HG03280 (cell line): ENCODE data around the gene AACS.
"Not testable (repeated sequence)": the region's sequence is repeated elsewhere in the genome, so short reads cannot be mapped to it uniquely, and the experiment has no call there.

Experiments
- ATAC-seq: cut with Tn5 transposase; IDR thresholded peaks from one replicate; pipeline ENCODE4 v1.9.1; 2021; ENCODE audit warnings: mild to moderate bottlenecking, moderate library complexity; ENCODE audit not compliant: unreplicated experiment

Gene AACS

DNA sequence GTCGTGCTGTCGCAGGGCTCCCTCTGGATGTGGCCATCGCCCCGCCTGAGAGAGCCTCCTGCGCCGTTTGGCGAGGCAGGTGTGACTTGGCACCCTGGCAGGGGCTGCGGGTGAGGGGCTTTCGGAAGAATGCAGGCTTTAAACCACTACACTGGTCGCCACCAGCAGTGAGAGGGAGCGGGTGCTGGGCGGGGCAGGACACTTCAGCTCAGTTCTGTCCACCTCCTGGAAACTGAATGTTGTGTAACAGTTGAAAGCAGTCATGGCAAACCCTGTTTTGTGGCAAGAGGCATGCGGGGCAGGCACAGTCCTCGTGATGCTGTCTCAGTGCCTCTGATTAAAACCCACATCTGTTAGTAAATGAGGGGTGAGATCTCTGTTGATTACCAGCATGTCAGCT is 55.9 kb downstream of the AACS start:
- ATAC-seq: no peak

DNA sequence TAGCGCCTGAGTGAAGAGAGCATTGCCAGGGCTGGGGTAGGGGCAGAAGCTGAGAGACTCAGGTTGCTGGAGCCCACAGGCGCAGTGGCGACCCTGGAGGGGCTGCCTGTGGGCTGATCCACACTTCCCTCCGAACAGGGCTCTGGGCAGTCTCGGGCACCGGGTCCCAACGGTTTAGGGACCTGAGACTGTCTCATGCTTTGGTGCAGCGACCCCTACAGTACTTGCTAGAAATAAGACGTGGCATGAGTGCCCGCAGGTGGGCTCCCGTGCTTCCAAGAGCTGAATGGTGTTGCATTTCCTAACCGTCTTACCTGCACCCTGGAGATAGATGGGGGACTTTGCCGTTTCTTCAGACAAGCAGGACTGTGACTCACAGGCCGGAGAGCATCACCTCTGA is 57.4 kb downstream of the AACS start:
- ATAC-seq: no peak

DNA sequence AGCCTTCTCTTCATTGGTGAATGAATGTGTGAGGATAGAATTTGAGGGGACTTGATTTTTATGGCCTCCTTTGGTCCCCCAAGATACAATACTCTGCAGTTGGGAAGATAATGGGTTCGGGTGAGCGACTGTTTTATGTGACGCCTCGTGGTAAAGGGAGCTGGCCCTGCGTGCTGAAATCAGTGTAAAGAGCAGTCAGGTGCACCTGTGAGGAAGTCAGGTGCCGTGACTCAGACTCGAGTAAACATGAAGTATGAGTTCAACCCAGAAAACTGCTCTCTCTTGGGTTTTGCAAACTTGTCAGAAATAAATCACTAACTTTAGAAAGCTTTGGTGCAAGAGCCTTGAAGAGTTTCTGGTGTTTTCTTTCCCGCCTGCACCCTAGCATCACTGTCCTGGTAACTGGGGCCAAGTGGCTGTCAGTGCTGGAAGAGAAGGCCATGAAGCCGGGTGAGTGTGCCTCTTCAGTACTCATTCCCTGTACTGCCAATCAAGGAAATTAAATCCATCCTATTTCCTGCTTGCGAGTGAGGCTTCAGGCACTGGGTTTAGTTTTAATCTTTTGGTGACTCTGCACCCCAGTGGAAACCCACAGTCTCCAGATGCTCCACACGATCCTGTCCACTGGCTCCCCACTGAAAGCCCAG is 59.2 kb downstream of the AACS start:
- no peak for ATAC-seq

DNA sequence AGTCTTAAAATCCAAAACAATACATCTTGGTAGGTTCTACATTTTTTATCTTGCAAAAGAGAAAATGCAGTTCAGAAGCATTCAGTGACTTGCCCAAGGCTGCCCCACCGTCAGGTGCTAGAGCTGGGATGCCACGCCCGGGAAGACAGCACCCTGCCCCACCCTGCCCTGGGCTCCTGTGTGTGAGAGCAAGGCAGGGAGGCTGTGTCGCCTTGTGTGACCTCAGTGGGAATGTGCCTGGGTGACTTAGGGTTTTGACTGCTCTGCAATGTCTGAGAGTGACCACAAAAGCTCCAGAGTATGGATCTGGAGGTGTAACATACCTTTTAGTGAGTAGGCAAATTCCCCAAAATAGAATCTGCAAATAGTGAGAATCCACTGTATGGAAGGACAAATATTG is 60.0 kb downstream of the AACS start:
- no peak for ATAC-seq

DNA sequence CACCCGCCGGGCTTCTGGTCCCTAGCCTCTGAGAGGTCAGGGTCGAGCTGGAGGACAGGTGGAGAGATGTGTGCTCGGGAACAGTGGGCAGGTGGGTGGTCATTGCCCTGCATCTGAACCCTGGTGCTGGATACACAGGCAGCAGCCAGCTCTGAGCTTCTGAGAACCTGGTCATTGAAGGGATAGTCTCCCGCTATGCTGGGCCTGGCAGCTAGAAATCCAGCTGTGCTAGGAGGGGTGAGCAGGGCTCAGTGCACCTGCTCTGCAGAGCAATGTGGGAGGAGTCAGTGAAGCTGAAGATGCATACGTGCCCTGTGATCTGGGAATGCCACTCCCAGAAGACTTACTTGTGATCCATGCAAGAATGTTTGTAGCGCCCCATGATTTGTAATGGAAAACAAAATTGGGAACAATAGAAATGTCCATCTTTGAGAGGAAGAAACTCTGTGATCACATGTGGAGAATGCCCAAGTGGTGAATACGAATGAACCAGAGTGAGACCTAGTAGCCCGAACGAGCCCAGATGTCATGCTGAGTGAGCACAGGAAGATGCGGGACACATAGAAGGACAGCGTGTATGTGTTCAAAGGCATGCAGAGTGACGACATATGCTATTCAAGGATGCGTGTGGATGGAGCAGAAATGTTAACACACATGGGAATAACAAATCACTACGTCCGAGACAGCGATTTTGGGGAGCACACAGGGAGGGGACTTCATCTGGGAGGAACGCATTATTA is 63.4 kb downstream of the AACS start:
- ATAC-seq: no peak

DNA sequence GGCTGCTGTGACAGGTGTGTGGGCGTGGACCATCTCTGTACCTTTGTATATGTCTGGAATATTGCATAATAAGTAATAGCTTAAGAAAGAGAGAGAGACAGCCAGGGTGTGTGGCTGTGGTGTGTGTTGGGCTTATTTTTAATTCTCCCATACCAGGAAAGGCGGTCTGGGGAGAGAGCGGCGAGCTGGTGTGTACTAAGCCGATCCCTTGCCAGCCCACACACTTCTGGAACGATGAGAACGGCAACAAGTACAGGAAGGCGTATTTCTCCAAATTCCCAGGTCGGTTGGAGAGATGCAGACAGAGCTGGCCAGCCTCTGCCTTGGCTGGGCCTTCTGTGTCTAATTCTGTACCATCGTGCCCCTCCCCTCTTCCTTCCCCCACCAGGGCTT is 63.9 kb downstream of the AACS start:
- ATAC-seq: no peak

DNA sequence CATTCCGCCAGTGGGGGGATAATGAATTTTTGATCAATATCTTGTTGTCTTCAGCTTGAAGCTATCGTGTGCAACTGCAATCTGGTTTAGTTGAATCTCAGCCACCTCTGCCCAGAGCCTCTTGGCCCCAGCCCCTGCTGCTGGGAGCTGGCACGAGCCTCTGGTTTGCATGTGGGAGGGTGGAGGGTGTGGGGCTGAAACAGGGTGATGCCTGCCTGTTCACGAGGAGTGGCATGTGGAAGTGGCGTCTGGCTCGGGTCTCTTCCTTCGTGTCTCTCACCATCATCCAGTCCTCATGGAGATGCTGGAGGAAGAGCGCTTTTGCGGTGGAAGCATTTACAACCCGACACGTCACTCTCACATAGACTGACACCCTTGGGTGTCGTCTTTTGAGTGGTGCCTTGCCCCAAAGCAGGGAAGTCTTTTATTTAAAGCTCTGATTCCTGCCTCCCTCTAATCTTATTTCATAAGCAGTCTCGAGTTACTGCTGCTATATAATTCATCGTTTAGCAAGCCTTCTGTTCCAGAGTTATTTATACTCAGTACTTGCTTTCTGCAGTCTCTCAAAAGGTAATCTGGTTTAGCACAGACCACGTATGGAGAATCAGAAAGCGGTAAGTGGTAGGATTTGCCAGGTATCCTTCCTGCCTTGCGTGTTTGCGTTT is 64.5 kb downstream of the AACS start:
- ATAC-seq: no peak

DNA sequence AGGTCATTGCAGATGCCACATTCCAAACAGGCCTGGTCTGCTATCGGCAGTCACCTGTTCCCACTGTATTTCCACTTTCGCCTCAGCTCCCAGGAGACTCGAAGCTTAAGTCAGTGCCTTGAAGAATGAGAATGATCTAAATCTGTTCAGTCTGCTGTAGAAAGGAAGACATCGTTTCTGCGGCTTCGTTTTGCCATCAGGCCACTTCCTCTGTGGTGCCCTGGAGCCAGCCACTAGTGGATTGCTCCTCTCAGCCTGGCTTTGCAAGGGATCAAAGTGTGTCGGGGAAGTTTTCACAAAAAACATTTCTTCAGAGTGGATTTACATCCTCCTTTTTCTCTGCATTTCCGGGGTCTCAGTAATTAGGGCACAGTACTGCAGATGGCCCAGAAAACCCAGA is 66.7 kb downstream of the AACS start:
- ATAC-seq: no peak

DNA sequence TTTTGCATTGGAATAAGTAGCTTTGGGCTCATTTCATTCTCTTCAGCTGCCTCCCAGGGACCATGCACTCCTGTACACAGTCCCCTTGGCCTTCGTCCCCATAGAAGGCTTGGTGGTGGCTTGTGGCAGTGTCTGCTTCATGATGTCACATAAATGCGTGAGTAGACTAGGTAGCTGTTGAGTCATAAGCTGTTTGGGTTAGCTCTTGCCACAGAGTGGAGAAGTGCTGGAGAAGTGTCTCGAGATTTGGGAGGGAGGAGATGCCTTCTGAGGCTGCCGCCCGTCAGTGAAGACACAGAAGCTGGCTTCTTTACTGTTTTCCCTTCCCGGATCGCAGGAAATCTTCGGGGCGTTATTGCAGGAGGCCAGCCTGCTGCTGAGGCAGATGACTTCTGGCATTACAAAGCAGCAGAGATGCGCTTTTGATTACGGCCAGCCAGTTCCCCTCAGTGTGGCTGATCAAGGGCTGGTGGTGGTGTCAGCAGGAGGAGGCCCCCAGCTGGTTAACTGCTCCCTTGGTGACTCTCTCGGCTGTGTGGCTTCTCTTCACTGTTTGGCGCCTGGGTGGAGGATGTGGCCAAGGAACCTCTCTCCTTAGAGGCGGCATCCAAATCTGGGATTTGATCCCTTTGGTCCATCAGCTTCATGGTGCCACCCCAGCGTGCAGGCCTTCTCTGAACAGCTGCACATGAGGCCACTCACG is 67.6 kb downstream of the AACS start:
- no peak for ATAC-seq

DNA sequence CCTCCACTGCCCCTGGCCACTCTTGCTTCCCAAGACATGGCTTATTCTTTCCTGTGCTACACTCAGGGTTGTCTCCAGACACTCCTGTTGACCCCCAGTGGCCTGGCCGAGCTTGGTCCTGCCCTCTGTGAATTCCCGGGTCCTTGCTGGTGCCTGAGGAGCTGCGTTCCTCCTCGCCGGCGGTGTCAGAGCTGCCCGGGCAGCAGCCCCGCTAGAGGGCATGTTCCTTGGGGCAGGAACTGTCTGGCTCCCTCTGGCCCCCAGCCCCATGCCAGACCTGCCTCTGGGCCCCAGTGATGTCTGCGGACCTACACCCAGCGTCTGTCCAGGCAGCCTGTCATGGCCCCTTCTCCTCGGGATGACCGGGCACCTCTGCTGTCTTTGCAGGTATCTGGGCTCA is 68.4 kb downstream of the AACS start:
- no peak for ATAC-seq

DNA sequence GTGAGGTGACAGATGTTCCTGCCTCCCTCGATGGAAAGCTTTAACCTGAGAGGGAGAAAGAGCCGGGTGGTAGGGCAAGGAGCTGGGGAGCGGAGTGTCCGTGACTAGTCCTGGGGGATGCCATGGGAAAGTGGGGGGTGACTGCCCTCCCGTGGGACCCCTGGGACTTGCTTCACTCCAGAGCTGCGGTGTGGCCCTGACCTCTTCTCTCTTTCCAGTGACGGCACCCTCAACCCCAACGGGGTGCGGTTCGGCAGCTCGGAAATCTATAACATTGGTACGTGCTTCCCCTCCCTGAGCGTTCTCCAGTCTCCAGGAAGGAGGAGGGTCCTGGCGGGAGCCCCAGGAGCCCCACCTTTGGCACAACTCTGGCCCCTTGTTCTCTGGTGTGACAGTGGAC is 69.3 kb downstream of the AACS start:
- no peak for ATAC-seq

DNA sequence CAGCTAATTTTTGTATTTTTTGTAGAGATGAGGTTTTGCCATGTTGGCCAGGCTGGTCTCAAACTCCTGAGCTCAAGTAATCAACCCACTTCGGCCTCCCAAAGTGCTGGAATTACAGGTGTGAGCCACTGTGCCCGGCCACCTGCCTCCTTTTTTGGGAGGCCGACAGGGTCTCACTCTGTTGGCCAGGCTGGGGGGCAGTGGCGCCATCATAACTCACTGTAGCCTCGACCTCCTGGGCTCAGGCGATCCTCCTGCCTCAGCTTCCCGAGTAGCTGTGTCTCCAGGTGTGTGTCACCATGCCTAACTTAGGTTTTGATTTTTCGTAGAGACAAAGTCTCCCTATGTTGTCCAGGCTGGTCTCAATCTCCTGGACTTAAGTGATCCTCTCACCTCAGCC is 70.7 kb downstream of the AACS start:
- ATAC-seq: no peak

DNA sequence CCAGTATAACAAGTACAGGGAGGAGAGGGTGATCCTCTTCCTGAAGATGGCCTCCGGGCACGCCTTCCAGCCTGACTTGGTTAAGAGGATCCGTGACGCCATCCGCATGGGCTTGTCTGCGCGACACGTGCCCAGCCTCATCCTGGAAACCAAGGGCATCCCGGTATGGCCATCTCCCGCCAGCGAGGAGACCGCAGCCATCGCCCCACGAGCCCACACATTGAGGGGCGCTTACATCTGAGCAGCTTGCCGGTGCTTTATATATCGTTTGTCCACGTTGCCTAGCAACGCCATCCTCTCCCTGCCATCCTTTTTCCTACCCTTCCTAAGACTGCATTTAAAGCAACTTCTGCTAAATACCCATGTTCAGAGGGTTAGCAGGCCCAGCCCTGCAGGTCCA is 71.5 kb downstream of the AACS start:
- ATAC-seq: no peak

DNA sequence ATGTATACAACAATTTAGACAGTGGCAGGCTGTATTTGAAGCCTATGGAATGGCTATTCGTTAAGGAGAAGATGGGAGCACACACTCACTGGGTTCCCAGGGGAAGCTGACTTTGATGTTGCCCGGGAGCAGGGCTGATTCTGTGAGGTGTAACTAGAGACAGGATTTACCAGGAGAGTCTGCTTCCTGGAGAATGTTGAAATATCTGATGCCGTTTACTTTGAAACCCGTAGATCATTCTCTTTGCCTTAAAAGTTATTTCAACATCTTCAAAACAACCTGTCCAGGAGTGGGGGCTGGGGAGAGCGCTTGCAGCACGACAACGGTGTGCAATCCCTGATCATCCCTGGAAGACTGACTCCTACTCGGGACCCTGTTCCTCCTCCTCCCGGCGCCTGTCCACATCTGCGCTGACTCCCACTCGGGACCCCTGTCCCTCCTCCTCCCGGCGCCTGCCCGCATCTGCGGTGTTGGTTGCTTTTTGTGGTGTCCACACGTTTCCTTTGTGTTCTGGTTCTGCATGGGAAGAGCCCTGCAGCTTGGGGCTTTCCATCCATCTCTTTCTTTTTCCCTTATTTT is 72.6 kb downstream of the AACS start:
- ATAC-seq: no peak

DNA sequence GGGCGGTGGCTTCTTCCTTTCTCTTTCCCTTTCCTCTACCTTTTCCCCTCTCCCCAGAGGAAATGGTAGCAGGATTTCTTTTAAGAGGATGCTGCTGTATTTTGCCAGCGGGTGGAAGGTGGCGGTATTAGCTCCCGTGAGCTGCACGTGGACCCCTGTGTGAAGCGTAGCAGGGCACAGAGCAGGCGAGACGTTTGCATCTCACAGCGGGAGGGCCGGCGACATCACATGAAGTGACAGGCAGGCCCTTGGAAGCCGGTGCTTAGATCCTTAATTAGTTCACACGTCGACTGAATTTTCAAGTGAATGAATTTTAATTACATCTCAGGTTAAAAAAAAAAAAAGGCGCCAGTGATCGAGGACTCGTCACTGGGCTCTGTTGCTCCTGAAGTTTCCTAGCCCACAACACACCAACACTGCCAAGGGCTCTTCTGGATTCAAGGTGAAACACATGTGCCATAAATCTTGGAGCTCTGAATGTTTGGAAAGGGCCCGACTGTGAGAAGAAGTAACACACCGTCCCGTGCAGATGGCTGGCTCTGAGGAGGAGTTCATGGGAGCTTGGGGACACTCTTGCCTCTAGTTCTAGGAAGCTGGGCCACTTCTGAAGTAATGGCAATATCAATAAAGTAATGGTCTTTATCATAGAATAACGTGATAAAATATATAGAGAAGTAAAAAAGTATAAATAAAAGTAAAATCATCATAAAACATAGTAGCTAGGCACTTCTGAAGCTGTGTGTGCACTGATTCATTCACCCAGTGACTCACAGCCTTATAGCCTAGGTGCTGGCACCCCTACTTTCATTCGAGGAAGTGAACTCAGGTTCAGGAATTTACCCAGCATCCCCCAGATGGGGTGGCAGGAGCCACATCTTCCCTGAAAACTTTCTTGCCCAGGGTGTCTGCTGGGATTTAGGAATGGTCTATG is 75.3 kb downstream of the AACS start:
- ATAC-seq: no peak

DNA sequence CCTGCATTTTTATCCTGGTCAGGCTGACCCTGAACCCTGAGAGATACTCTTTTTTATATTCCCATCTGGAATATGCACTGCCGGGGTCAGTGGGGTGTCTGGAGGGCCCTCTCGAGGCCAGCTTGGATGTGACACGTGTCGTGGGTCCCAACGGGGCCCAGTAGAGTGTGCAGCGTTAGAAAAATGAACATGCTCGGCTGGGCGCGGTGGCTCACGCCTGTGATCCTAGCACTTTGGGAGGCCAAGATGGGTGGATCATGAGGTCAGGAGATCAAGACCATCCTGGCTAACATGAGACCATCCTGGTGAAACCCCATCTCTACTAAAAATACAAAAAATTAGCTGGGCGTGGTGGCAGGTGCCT is 76.0 kb downstream of the AACS start:
- not testable (repeated sequence) for ATAC-seq

DNA sequence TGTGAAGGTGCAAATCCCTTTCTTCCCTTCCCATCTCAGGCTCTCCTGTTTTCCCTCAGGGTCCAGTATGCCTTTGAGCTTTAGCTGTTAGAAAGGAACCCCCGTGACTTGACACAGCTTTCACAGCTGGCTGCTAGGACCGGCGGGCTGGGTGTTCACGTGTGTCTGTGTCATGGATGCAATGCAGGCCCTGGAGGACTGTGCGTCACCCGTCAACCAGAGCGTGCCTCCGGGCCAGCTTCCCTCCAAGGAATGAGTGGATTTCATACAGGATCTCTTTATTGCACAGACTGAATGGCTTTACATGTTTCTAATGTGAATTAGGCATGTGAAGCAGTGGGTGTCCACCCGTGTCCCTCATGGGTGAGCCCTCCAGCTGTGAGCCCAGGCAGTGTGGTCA is 77.4 kb downstream of the AACS start:
- ATAC-seq: no peak

DNA sequence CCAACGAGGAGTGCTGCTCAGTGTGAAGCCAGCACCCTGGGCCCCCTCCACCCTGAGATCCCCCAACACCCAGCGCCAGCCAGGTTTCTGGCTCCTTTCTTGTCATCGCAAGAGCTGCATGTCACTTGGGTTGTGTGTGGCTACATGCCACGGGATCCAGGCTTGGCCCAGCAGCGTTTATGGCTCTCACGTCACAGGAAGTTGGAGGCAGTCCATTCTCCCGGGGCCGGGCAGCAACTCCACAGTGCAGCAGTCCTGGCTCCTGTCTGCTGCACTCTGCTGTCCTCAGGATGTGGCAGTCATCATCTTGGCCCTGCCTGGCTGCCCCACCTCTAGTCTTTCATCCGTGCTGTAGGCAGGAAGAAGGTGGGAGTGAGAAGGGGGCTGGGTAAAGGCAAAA is 78.3 kb downstream of the AACS start:
- no peak for ATAC-seq

DNA sequence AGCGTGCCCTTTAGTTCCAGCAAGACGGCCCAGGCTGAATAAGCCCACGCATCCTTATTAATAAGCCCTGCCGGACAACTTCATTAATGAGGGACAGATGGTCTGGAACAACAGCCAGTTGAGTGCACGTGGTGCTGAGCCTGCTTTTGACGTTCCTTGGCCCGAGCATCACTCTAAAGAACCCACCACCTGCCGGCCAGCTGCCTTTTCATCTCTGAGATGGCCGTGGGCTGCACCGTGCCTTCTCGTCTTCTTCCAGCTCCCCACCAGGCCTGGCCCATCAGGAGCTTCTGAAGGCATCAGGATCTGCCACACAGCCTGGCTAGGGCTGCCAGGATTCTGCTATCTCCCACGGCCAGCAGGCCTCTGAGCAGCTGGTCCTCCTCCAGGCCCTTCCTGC is 80.0 kb downstream of the AACS start:
- ATAC-seq: no peak

DNA sequence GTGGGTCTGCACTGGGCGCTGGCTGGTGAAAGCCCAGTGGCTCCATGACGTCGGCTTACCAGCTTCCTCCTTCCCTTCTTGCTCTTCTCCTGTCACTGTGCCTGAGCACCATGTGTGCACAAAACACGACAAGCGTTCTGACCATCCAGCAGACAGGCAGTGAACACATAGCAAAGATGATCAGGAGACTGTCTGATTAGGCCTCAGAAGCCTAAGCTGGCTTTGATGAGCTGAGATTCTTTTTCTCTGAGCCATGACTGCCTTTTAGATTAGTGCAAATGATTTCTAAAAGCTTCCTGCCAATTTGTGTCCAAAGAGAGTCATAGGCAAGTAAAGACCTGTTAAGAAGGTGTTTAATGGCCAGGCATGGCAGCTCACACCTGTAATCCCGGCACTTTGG is 83.1 kb downstream of the AACS start:
- ATAC-seq: no peak
